MM.1S (cell line): Measurements from ENCODE around the gene PCDHGA2.
A peak's percentile ranks its signal among the peaks of the same experiment; 100 is the strongest.

ENCODE experiments used
- DNase-seq: peaks from one replicate; pipeline ENCODE4 v3.0.0-alpha.2; 2015
- H2AFZ ChIP-seq: fragments of 300-600 bp; sonication (generic); 2 replicates; pipeline ENCODE4 v1.6.0; 2016; ENCODE audit warnings: antibody characterized with exemption, low read length
- H3F3A ChIP-seq: fragments of 300-600 bp; sonication (generic); 2 replicates; pipeline ENCODE4 v1.6.1; 2016; ENCODE audit warnings: mild to moderate bottlenecking, antibody characterized with exemption, low read length, moderate library complexity, mixed read lengths; ENCODE audit not compliant: insufficient read depth
- H3K27ac ChIP-seq: fragments of 300-600 bp; sonication (generic); 2 replicates; pipeline ENCODE4 v1.5.1; 2016; ENCODE audit warnings: mild to moderate bottlenecking, low read length
- H3K27me3 ChIP-seq: fragments of 300-600 bp; sonication (generic); replicated peaks from 2 replicates; pipeline ENCODE4 v1.6.0; 2016; ENCODE audit warnings: low read length; ENCODE audit not compliant: insufficient read depth
- H3K36me3 ChIP-seq: fragments of 300-600 bp; sonication (generic); replicated peaks from 2 replicates; pipeline ENCODE4 v1.6.1; 2016; ENCODE audit warnings: mild to moderate bottlenecking, low read length, mixed read lengths; ENCODE audit not compliant: insufficient read depth
- H3K4me1 ChIP-seq: fragments of 300-600 bp; sonication (generic); 2 replicates; pipeline ENCODE4 v1.6.1; 2016; ENCODE audit warnings: low read length, mixed read lengths
- H3K4me2 ChIP-seq: fragments of 300-600 bp; sonication (generic); 2 replicates; pipeline ENCODE4 v1.6.0; 2016; ENCODE audit warnings: low read depth, low read length
- H3K4me3 ChIP-seq: fragments of 300-600 bp; sonication (generic); 2 replicates; pipeline ENCODE4 v1.5.1; 2016; ENCODE audit warnings: low read length, mixed read lengths
- H3K79me2 ChIP-seq: fragments of 300-600 bp; sonication (generic); 2 replicates; pipeline ENCODE4 v1.6.1; 2016; ENCODE audit warnings: mixed run types, low read length, mixed read lengths
- H3K9ac ChIP-seq: fragments of 300-600 bp; sonication (generic); 2 replicates; pipeline ENCODE4 v1.6.1; 2016; ENCODE audit warnings: low read length, mixed read lengths
- H3K9me2 ChIP-seq: fragments of 300-600 bp; sonication (generic); replicated peaks from 2 replicates; pipeline ENCODE4 v1.6.1; 2016; ENCODE audit warnings: mild to moderate bottlenecking, low read length, mixed read lengths; ENCODE audit not compliant: insufficient read depth
- H3K9me3 ChIP-seq: fragments of 300-600 bp; sonication (generic); replicated peaks from 2 replicates; pipeline ENCODE4 v1.6.1; 2016; ENCODE audit warnings: mild to moderate bottlenecking, low read length, mixed read lengths; ENCODE audit not compliant: insufficient read depth
- H4K20me1 ChIP-seq: fragments of 300-600 bp; sonication (generic); 2 replicates; pipeline ENCODE4 v1.6.1; 2016; ENCODE audit warnings: mild to moderate bottlenecking, low read length, moderate library complexity, mixed read lengths; ENCODE audit not compliant: insufficient read depth
- CTCF ChIP-seq: fragments of 300-600 bp; sonication (generic); IDR thresholded peaks from 2 replicates; pipeline ENCODE4 v1.5.1; 2016; ENCODE audit warnings: antibody characterized with exemption, low read length, mixed read lengths
- EZH2 ChIP-seq: fragments of 300-600 bp; sonication (generic); optimal IDR thresholded peaks from 2 replicates; pipeline ENCODE3; 2017; ENCODE audit warnings: low read depth, mild to moderate bottlenecking, antibody characterized with exemption, low read length, mixed read lengths
- EZH2phosphoT487 ChIP-seq: fragments of 300-600 bp; sonication (generic); IDR thresholded peaks from 2 replicates; pipeline ENCODE4 v1.6.1; 2018; ENCODE audit warnings: antibody characterized with exemption, low read length

PCDHGA2 gene

GRCh38 chr5:141369994-141370848 is 31.7 kb downstream of the PCDHGA2 start, which contains the start of gene PCDHGB3:
Gene PCDHGB3, plus strand, starts transcription at chr5:141370242. Its CDS starts 153 bp downstream, at chr5:141370395.
- Histone ChIP-seq H3K79me2 (no peaks in the 10 kb centered on the region), H3K4me2 (peak within 1 kb of the TSS; percentile 92), H3K27me3 (no peaks in the 10 kb centered on the region; the same call in 1 of the 2 replicates), H3K9me3 (no peaks in the 10 kb centered on the region), H3K9ac (peak within 1 kb of the TSS; percentile 30; the same call in 1 of the 2 replicates), H3F3A (no peaks in the 10 kb centered on the region), H3K4me1 (no peaks in the 10 kb centered on the region), H3K36me3 (no peaks in the 10 kb centered on the region), H4K20me1 (no peaks in the 10 kb centered on the region), H2AFZ (peak within 1 kb of the TSS; percentile 98), H3K27ac (no peak within 1 kb of the TSS), H3K9me2 (no peaks in the 10 kb centered on the region), H3K4me3 (peak within 1 kb of the TSS; percentile 68)
- TF ChIP-seq EZH2phosphoT487 (no peak), CTCF (peak; percentile 73)
- peak; percentile 82 for DNase-seq

GRCh38 chr5:141371572-141372475 is 33.3 kb downstream of the PCDHGA2 start:
- no peak overlapping the region for H3K9ac ChIP-seq
- no peaks in the 10 kb centered on the region for H3K27me3 ChIP-seq
- H3K4me1 ChIP-seq: no peaks in the 10 kb centered on the region
- no peaks in the 10 kb centered on the region for H4K20me1 ChIP-seq
- H2AFZ ChIP-seq: no peak overlapping the region
- no peak overlapping the region for H3K4me3 ChIP-seq
- no peaks in the 10 kb centered on the region for H3F3A ChIP-seq
- H3K36me3 ChIP-seq: no peaks in the 10 kb centered on the region
- TF ChIP-seq CTCF: no peak
- no peak for TF ChIP-seq EZH2
- no peak for TF ChIP-seq EZH2phosphoT487
- H3K79me2 ChIP-seq: no peaks in the 10 kb centered on the region
- H3K9me3 ChIP-seq: no peaks in the 10 kb centered on the region
- H3K9me2 ChIP-seq: no peaks in the 10 kb centered on the region
- no peak for DNase-seq
- H3K4me2 ChIP-seq: no peak overlapping the region
- H3K27ac ChIP-seq: no peak overlapping the region

- 0 out of 2 replicates have a peak, but pooled peaks cover 3% of the 10 kb centered on the region for H3K27me3 ChIP-seq
- 0 out of 2 replicates have a peak within 1 kb of the TSS, but pooled peaks have one; percentile 14 for H2AFZ ChIP-seq
- H3K4me1 ChIP-seq: no peaks in the 10 kb centered on the region
- H3K9ac ChIP-seq: no peak within 1 kb of the TSS
- no peak within 1 kb of the TSS for H3K4me2 ChIP-seq
- DNase-seq: peak; percentile 51
- no peaks in the 10 kb centered on the region for H3F3A ChIP-seq
- no peak for TF ChIP-seq EZH2
- TF ChIP-seq CTCF: peak; percentile 68
- no peak for TF ChIP-seq EZH2phosphoT487
- H3K36me3 ChIP-seq: no peaks in the 10 kb centered on the region
- no peaks in the 10 kb centered on the region for H4K20me1 ChIP-seq
- no peak within 1 kb of the TSS for H3K4me3 ChIP-seq
- H3K27ac ChIP-seq: no peak within 1 kb of the TSS
- no peaks in the 10 kb centered on the region for H3K79me2 ChIP-seq
- no peaks in the 10 kb centered on the region for H3K9me3 ChIP-seq
- no peaks in the 10 kb centered on the region for H3K9me2 ChIP-seq
Observed at GRCh38 chr5:141373673-141374317, 35.2 kb downstream of the PCDHGA2 start, which contains the start of gene PCDHGA6. Gene PCDHGA6, plus strand, starts transcription at chr5:141373891. Its CDS starts 193 bp downstream, at chr5:141374084.
